SK-N-SH treated with all-trans-retinoic acid at 6 μM for 48 hours (cell line): ENCODE data around the gene PRC1.

Experiments
- ATAC-seq: fragments of 200-7000 bp; cut with Tn5 transposase; 3 replicates; pipeline ENCODE4 v1.9.1; 2020; ENCODE audit warnings: mild to moderate bottlenecking, moderate library complexity
- ARNTL ChIP-seq: fragments of 450-650 bp; formaldehyde crosslinking; IDR thresholded peaks from 2 replicates; pipeline ENCODE4 v1.5.0; 2020; ENCODE audit warnings: low read depth, mild to moderate bottlenecking, moderate library complexity, borderline replicate concordance
- BACH2 ChIP-seq: fragments of 250-450 bp; sonication (Bioruptor Pico); IDR thresholded peaks from 2 replicates; pipeline ENCODE4 v1.9.0; 2021; ENCODE audit warnings: mild to moderate bottlenecking, borderline replicate concordance
- CSDC2 ChIP-seq: fragments of 250-450 bp; sonication (Bioruptor Pico); IDR thresholded peaks from 2 replicates; pipeline ENCODE4 v1.5.0; 2020; ENCODE audit warnings: mild to moderate bottlenecking, moderate library complexity
- ESRRG ChIP-seq: fragments of 250-450 bp; sonication (Bioruptor Pico); IDR thresholded peaks from 2 replicates; pipeline ENCODE4 v1.6.1; 2021; ENCODE audit warnings: mild to moderate bottlenecking
- GLIS3 ChIP-seq: fragments of 250-450 bp; sonication (Bioruptor Pico); IDR thresholded peaks from 2 replicates; pipeline ENCODE4 v1.5.0; 2020; ENCODE audit warnings: mild to moderate bottlenecking, moderate library complexity
- ISL1 ChIP-seq: fragments of 250-450 bp; sonication (Bioruptor Pico); IDR thresholded peaks from 2 replicates; pipeline ENCODE4 v2.1.2; 2022; ENCODE audit warnings: mild to moderate bottlenecking, moderate library complexity
- OSR1 ChIP-seq: fragments of 250-450 bp; sonication (Bioruptor Pico); IDR thresholded peaks from 2 replicates; pipeline ENCODE4 v1.8.0; 2022; ENCODE audit warnings: moderate library complexity, mild to moderate bottlenecking, inconsistent platforms
- POU6F1 ChIP-seq: fragments of 250-450 bp; sonication (Bioruptor Pico); IDR thresholded peaks from 2 replicates; pipeline ENCODE4 v1.8.0; 2021; ENCODE audit warnings: low read depth, mild to moderate bottlenecking, moderate library complexity, borderline replicate concordance
- PPARA ChIP-seq: fragments of 250-450 bp; sonication (Bioruptor Pico); IDR thresholded peaks from 2 replicates; pipeline ENCODE4 v1.5.0; 2020; ENCODE audit warnings: mild to moderate bottlenecking, borderline replicate concordance
- RARB ChIP-seq: fragments of 250-450 bp; sonication (Bioruptor Pico); IDR thresholded peaks from 2 replicates; pipeline ENCODE4 v1.8.0; 2021; ENCODE audit warnings: mild to moderate bottlenecking, moderate library complexity
- TCF4 ChIP-seq: fragments of 250-450 bp; sonication (Bioruptor Pico); IDR thresholded peaks from 2 replicates; pipeline ENCODE4 v1.8.0; 2021; ENCODE audit warnings: mild to moderate bottlenecking, moderate library complexity, borderline replicate concordance
- TOX ChIP-seq: fragments of 250-450 bp; sonication (Bioruptor Pico); IDR thresholded peaks from 2 replicates; pipeline ENCODE4 v1.8.0; 2021; ENCODE audit warnings: mild to moderate bottlenecking, moderate library complexity, borderline replicate concordance
- ZC3H10 ChIP-seq: fragments of 250-450 bp; sonication (Bioruptor Pico); IDR thresholded peaks from 2 replicates; pipeline ENCODE4 v1.5.1; 2021; ENCODE audit warnings: mild to moderate bottlenecking, moderate library complexity
- ZFP3 ChIP-seq: fragments of 250-450 bp; sonication (Bioruptor Pico); IDR thresholded peaks from 2 replicates; pipeline ENCODE4 v1.5.0; 2020; ENCODE audit warnings: mild to moderate bottlenecking, moderate library complexity
- ZFP30 ChIP-seq: fragments of 450-650 bp; formaldehyde crosslinking; IDR thresholded peaks from 2 replicates; pipeline ENCODE4 v1.5.0; 2022; ENCODE audit warnings: mild to moderate bottlenecking, moderate library complexity
- ZNF565 ChIP-seq: fragments of 450-650 bp; formaldehyde crosslinking; conservative IDR thresholded peaks from 2 replicates; pipeline ENCODE4 v1.5.0; 2020; ENCODE audit warnings: low read depth, mild to moderate bottlenecking, moderate library complexity
- ZNF70 ChIP-seq: fragments of 450-650 bp; formaldehyde crosslinking; IDR thresholded peaks from 2 replicates; pipeline ENCODE4 v1.5.0; 2020; ENCODE audit warnings: mild to moderate bottlenecking, moderate library complexity
- ZNF8 ChIP-seq: fragments of 450-650 bp; formaldehyde crosslinking; IDR thresholded peaks from 2 replicates; pipeline ENCODE4 v1.5.0; 2020; ENCODE audit warnings: mild to moderate bottlenecking, moderate library complexity
- TF ChIP-seq, protein P1 (sequence below): fragments of 250-450 bp; sonication (Bioruptor Pico); IDR thresholded peaks from 2 replicates; pipeline ENCODE4 v1.8.0; 2020; ENCODE audit warnings: mild to moderate bottlenecking, moderate library complexity, borderline replicate concordance
- TF ChIP-seq, protein P2 (sequence below): fragments of 250-450 bp; sonication (Bioruptor Pico); IDR thresholded peaks from 2 replicates; pipeline ENCODE4 v1.5.1; 2020; ENCODE audit warnings: low read depth, mild to moderate bottlenecking, moderate library complexity
- TF ChIP-seq, protein P3 (sequence below): fragments of 250-450 bp; sonication (Bioruptor Pico); IDR thresholded peaks from 2 replicates; pipeline ENCODE4 v1.5.0; 2020; ENCODE audit warnings: mild to moderate bottlenecking, moderate library complexity

The PRC1 gene

GRCh38 chr15:90960298-90961091, 33.8 kb downstream of the PRC1 start (continued):
- TF ChIP-seq, protein P1, sequence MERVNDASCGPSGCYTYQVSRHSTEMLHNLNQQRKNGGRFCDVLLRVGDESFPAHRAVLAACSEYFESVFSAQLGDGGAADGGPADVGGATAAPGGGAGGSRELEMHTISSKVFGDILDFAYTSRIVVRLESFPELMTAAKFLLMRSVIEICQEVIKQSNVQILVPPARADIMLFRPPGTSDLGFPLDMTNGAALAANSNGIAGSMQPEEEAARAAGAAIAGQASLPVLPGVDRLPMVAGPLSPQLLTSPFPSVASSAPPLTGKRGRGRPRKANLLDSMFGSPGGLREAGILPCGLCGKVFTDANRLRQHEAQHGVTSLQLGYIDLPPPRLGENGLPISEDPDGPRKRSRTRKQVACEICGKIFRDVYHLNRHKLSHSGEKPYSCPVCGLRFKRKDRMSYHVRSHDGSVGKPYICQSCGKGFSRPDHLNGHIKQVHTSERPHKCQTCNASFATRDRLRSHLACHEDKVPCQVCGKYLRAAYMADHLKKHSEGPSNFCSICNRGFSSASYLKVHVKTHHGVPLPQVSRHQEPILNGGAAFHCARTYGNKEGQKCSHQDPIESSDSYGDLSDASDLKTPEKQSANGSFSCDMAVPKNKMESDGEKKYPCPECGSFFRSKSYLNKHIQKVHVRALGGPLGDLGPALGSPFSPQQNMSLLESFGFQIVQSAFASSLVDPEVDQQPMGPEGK, result no peak
- TF ChIP-seq ZC3H10, result no peak
- TF ChIP-seq TCF4 (CRISPR knock-in tag), result no peak
- no peak for TF ChIP-seq ZNF8 (CRISPR knock-in tag)

- no peak for ATAC-seq
- TF ChIP-seq ZC3H10, result no peak
- TF ChIP-seq GLIS3 (CRISPR knock-in tag), result no peak
- TF ChIP-seq OSR1 (CRISPR knock-in tag), result no peak
- no peak for TF ChIP-seq ZNF70 (CRISPR knock-in tag)
- TF ChIP-seq ZFP30 (CRISPR knock-in tag), result no peak
- no peak for TF ChIP-seq ESRRG (CRISPR knock-in tag)
- no peak for TF ChIP-seq CSDC2 (CRISPR knock-in tag)
- no peak for TF ChIP-seq ISL1 (CRISPR knock-in tag)
- no peak for TF ChIP-seq POU6F1 (CRISPR knock-in tag)
- no peak for TF ChIP-seq BACH2 (CRISPR knock-in tag)
- TF ChIP-seq, protein P2, sequence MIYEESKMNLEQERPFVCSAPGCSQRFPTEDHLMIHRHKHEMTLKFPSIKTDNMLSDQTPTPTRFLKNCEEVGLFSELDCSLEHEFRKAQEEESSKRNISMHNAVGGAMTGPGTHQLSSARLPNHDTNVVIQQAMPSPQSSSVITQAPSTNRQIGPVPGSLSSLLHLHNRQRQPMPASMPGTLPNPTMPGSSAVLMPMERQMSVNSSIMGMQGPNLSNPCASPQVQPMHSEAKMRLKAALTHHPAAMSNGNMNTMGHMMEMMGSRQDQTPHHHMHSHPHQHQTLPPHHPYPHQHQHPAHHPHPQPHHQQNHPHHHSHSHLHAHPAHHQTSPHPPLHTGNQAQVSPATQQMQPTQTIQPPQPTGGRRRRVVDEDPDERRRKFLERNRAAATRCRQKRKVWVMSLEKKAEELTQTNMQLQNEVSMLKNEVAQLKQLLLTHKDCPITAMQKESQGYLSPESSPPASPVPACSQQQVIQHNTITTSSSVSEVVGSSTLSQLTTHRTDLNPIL (CRISPR knock-in tag), result no peak
- TF ChIP-seq TCF4 (CRISPR knock-in tag), result no peak
- TF ChIP-seq ZNF565 (CRISPR knock-in tag), result no peak
- no peak for TF ChIP-seq ARNTL (CRISPR knock-in tag)
- TF ChIP-seq ZNF8 (CRISPR knock-in tag), result no peak
- TF ChIP-seq TOX (CRISPR knock-in tag), result no peak
- no peak for TF ChIP-seq ZFP3 (CRISPR knock-in tag)
- TF ChIP-seq, protein P3, sequence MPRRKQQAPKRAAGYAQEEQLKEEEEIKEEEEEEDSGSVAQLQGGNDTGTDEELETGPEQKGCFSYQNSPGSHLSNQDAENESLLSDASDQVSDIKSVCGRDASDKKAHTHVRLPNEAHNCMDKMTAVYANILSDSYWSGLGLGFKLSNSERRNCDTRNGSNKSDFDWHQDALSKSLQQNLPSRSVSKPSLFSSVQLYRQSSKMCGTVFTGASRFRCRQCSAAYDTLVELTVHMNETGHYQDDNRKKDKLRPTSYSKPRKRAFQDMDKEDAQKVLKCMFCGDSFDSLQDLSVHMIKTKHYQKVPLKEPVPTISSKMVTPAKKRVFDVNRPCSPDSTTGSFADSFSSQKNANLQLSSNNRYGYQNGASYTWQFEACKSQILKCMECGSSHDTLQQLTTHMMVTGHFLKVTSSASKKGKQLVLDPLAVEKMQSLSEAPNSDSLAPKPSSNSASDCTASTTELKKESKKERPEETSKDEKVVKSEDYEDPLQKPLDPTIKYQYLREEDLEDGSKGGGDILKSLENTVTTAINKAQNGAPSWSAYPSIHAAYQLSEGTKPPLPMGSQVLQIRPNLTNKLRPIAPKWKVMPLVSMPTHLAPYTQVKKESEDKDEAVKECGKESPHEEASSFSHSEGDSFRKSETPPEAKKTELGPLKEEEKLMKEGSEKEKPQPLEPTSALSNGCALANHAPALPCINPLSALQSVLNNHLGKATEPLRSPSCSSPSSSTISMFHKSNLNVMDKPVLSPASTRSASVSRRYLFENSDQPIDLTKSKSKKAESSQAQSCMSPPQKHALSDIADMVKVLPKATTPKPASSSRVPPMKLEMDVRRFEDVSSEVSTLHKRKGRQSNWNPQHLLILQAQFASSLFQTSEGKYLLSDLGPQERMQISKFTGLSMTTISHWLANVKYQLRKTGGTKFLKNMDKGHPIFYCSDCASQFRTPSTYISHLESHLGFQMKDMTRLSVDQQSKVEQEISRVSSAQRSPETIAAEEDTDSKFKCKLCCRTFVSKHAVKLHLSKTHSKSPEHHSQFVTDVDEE (CRISPR knock-in tag), result no peak
- no peak for TF ChIP-seq RARB
Measured at GRCh38 chr15:90959894-90960293, 34.4 kb downstream of the PRC1 start.

GRCh38 chr15:90959028-90959595, 35.2 kb downstream of the PRC1 start:
- no peak for TF ChIP-seq PPARA (CRISPR knock-in tag)
- TF ChIP-seq ARNTL (CRISPR knock-in tag), result no peak
- no peak for TF ChIP-seq ZNF70 (CRISPR knock-in tag)
- no peak for TF ChIP-seq ESRRG (CRISPR knock-in tag)
- TF ChIP-seq, protein P1, result no peak
- no peak for TF ChIP-seq GLIS3 (CRISPR knock-in tag)
- no peak for TF ChIP-seq RARB
- TF ChIP-seq ZNF8 (CRISPR knock-in tag), result no peak
- TF ChIP-seq, all 23 proteins: peak for 0
- no peak for ATAC-seq
